ENCODE data around the gene TPP1.
A peak's percentile ranks its signal among the peaks of the same experiment; 100 is the strongest.

Gene TPP1

GRCh38 chr11:6619004-6619745, at the start of gene TPP1:
Gene TPP1 (minus strand): TSS chr11:6619422. CDS start chr11:6619400, 22 bp downstream.
- Mint-ChIP-seq H3K36me3 (peaks cover 6 to 17% of the 10 kb centered on the region in 2 donors), H3K4me1 (peaks cover 23 to 25% of the 10 kb centered on the region in 2 donors), H3K27ac (no peak within 1 kb of the TSS), H3K9me3 (no peaks in the 10 kb centered on the region), H3K27me3 (no peaks in the 10 kb centered on the region), H3K4me3 (no peak within 1 kb of the TSS)
- peak; percentile 91 to 94 for ATAC-seq (replicated peaks)
- DNase-seq, result peak; percentile 97

GRCh38 chr11:6667733-6668374, 48.6 kb upstream of the TPP1 start:
- ATAC-seq (replicated peaks), result peak; percentile 87 to 92
- peaks cover 3 to 13% of the 10 kb centered on the region in 2 donors for H3K4me1 Mint-ChIP-seq
- H3K4me3 Mint-ChIP-seq, result no peak overlapping the region
- DNase-seq, result peak; percentile 41
- no peak overlapping the region for H3K27ac Mint-ChIP-seq
- peaks cover 6 to 7% of the 10 kb centered on the region in 2 donors for H3K27me3 Mint-ChIP-seq
- no peaks in the 10 kb centered on the region for H3K9me3 Mint-ChIP-seq
- H3K36me3 Mint-ChIP-seq, result peaks cover 0 to 4% of the 10 kb centered on the region in 2 donors

GRCh38 chr11:6666302-6667183, 47.3 kb upstream of the TPP1 start:
- H3K4me3 Mint-ChIP-seq, result no peak overlapping the region
- peaks cover 0 to 4% of the 10 kb centered on the region in 2 donors for H3K36me3 Mint-ChIP-seq
- peak in 1 of 2 donors; percentile 22 for ATAC-seq (replicated peaks)
- H3K4me1 Mint-ChIP-seq, result peaks cover 3 to 13% of the 10 kb centered on the region in 2 donors
- peak overlapping the region; percentile 52 for H3K27ac Mint-ChIP-seq
- no peaks in the 10 kb centered on the region for H3K9me3 Mint-ChIP-seq
- H3K27me3 Mint-ChIP-seq, result peaks cover 6 to 7% of the 10 kb centered on the region in 2 donors
- DNase-seq, result no peak

- ATAC-seq (replicated peaks) (no peak), DNase-seq (no peak)
- Mint-ChIP-seq H3K27ac (no peak overlapping the region), H3K36me3 (no peaks in the 10 kb centered on the region), H3K9me3 (no peaks in the 10 kb centered on the region), H3K4me3 (no peak overlapping the region), H3K27me3 (no peaks in the 10 kb centered on the region), H3K4me1 (peaks cover 3 to 13% of the 10 kb centered on the region in 2 donors)
These were observed 45.3 kb upstream of the TPP1 start for GRCh38 chr11:6664551-6664950.

GRCh38 chr11:6663794-6664469, 44.7 kb upstream of the TPP1 start:
- Mint-ChIP-seq H3K36me3 (no peaks in the 10 kb centered on the region), H3K27me3 (no peaks in the 10 kb centered on the region), H3K9me3 (no peaks in the 10 kb centered on the region), H3K4me3 (no peak overlapping the region), H3K27ac (no peak overlapping the region), H3K4me1 (peaks cover 3 to 13% of the 10 kb centered on the region in 2 donors)
- ATAC-seq (replicated peaks) (no peak), DNase-seq (no peak)

- peak in 1 of 2 donors; percentile 50 for ATAC-seq (replicated peaks)
- H3K27me3 Mint-ChIP-seq, result peaks cover 13% of the 10 kb centered on the region in 2 donors
- no peak overlapping the region for H3K27ac Mint-ChIP-seq
- H3K9me3 Mint-ChIP-seq, result no peaks in the 10 kb centered on the region
- H3K4me1 Mint-ChIP-seq, result peaks cover 7 to 12% of the 10 kb centered on the region in 2 donors
- no peak for DNase-seq
- no peaks in the 10 kb centered on the region for H3K36me3 Mint-ChIP-seq
- H3K4me3 Mint-ChIP-seq, result no peak overlapping the region
These were observed 41.5 kb upstream of the TPP1 start for GRCh38 chr11:6660712-6661111.

GRCh38 chr11:6658647-6659046, 39.4 kb upstream of the TPP1 start:
- peaks cover 13% of the 10 kb centered on the region in 2 donors for H3K27me3 Mint-ChIP-seq
- ATAC-seq (replicated peaks) (no peak), DNase-seq (no peak)
- H3K36me3 Mint-ChIP-seq, result no peaks in the 10 kb centered on the region
- H3K4me3 Mint-ChIP-seq, result no peak overlapping the region
- H3K9me3 Mint-ChIP-seq, result no peaks in the 10 kb centered on the region
- H3K27ac Mint-ChIP-seq, result no peak overlapping the region
- peaks cover 7 to 12% of the 10 kb centered on the region in 2 donors for H3K4me1 Mint-ChIP-seq

- H3K27ac Mint-ChIP-seq, result no peak overlapping the region
- H3K27me3 Mint-ChIP-seq, result peaks cover 13% of the 10 kb centered on the region in 2 donors
- ATAC-seq (replicated peaks), result no peak
- DNase-seq, result no peak
- H3K36me3 Mint-ChIP-seq, result no peaks in the 10 kb centered on the region
- no peaks in the 10 kb centered on the region for H3K9me3 Mint-ChIP-seq
- peaks cover 7 to 12% of the 10 kb centered on the region in 2 donors for H3K4me1 Mint-ChIP-seq
- H3K4me3 Mint-ChIP-seq, result no peak overlapping the region
These were observed 38.1 kb upstream of the TPP1 start for GRCh38 chr11:6657346-6657745.

GRCh38 chr11:6656936-6657335, 37.7 kb upstream of the TPP1 start:
- peaks cover 7 to 12% of the 10 kb centered on the region in 2 donors for H3K4me1 Mint-ChIP-seq
- peaks cover 13% of the 10 kb centered on the region in 2 donors for H3K27me3 Mint-ChIP-seq
- no peak overlapping the region for H3K4me3 Mint-ChIP-seq
- no peaks in the 10 kb centered on the region for H3K36me3 Mint-ChIP-seq
- H3K27ac Mint-ChIP-seq, result no peak overlapping the region
- no peaks in the 10 kb centered on the region for H3K9me3 Mint-ChIP-seq
- no peak for DNase-seq
- no peak for ATAC-seq (replicated peaks)

- no peak for ATAC-seq (replicated peaks)
- DNase-seq, result no peak
- no peaks in the 10 kb centered on the region for H3K9me3 Mint-ChIP-seq
- peaks cover 13% of the 10 kb centered on the region in 2 donors for H3K27me3 Mint-ChIP-seq
- H3K27ac Mint-ChIP-seq, result no peak overlapping the region
- peaks cover 7 to 12% of the 10 kb centered on the region in 2 donors for H3K4me1 Mint-ChIP-seq
- peak overlapping the region; percentile 78 to 80 for H3K4me3 Mint-ChIP-seq
- H3K36me3 Mint-ChIP-seq, result no peaks in the 10 kb centered on the region
These were observed 37.3 kb upstream of the TPP1 start for GRCh38 chr11:6656584-6656915.

GRCh38 chr11:6655790-6656583, 36.8 kb upstream of the TPP1 start, which contains the start of gene DCHS1:
Gene DCHS1 (minus strand): TSS chr11:6655809. CDS start chr11:6641613, 14,196 bp downstream.
- Mint-ChIP-seq H3K27ac (peak within 1 kb of the TSS; percentile 56), H3K27me3 (peaks cover 13% of the 10 kb centered on the region in 2 donors), H3K36me3 (no peaks in the 10 kb centered on the region), H3K4me3 (peak within 1 kb of the TSS; percentile 78 to 80), H3K9me3 (no peaks in the 10 kb centered on the region), H3K4me1 (peaks cover 7 to 12% of the 10 kb centered on the region in 2 donors)
- DNase-seq (no peak), ATAC-seq (replicated peaks) (peak in 1 of 2 donors; percentile 15)

GRCh38 chr11:6655020-6655789, 36.0 kb upstream of the TPP1 start:
- Mint-ChIP-seq H3K27me3 (peaks cover 13% of the 10 kb centered on the region in 2 donors), H3K27ac (no peak overlapping the region)
- DNase-seq, result no peak

More at GRCh38 chr11:6655020-6655789, 36.0 kb upstream of the TPP1 start:
- H3K36me3 Mint-ChIP-seq, result no peaks in the 10 kb centered on the region
- H3K9me3 Mint-ChIP-seq, result no peaks in the 10 kb centered on the region
- no peak overlapping the region for H3K4me3 Mint-ChIP-seq
- ATAC-seq (replicated peaks), result peak; percentile 46 to 47
- H3K4me1 Mint-ChIP-seq, result peaks cover 7 to 12% of the 10 kb centered on the region in 2 donors

Measured in stimulated activated naive B cell treated with anti-CD40 and anti-IgM and Interleukin-4, amounts not matched to agents 10 μg/mL and 1 μg/mL and 100 μg/mL, for 72 hours (primary cell).